ENCODE results near the gene CTNNA3. TPM values are rescaled to one million over a fixed set of nuclear protein-coding genes. Genes with fewer than 3 reads are reported as not detected.

Gene CTNNA3
- total and polyA plus RNA-seq, 2 donors (not counting 1 experiment from before 2014, with no cell fraction given) = not detected

DNA sequence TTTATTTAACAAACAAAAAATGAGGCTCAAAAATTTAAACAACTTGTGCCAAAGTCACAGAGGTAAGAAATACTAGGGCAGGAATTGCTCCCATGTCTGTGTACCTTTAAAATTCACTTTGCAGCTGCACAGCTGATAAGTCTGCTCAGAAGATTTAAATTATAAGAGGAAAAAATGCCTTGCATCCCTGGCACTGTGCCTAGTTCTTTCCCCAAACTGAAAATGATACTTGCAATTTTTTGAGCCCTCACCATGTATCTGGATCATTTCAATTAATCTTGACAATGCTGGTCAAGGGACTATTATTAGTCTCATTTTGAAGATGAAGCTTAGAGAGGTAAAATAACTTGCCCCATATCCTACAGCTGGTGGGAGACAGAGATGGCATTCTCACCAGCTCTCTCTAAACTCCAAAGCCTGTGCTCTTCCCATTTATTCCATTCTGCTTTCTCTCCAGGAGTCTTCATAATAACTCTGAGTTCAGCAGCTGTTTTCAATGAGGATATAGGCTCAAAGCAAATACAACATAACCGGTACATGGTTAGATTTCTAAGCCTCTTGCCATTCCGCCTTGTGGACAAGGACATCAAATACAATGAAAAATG, 1120.6 kb downstream of the CTNNA3 start:
- Histone ChIP-seq H3K4me3 (replicated peaks in 1 of 4; ENCODE audit: control extremely low read depth in 1 of 4, insufficient read depth in 1 of 4, low read depth in 3 of 4, low read length in 4 of 4) (no peak overlapping the region), H3K9ac (ENCODE audit: insufficient read depth, low read length) (no peak overlapping the region), H3K4me2 (ENCODE audit: extremely low read depth, insufficient read depth, low read length) (no peak overlapping the region), H3K36me3 (ENCODE audit: control insufficient read depth, insufficient read depth, low read length) (no peaks in the 10 kb centered on the region), H3K4me1 (ENCODE audit: control insufficient read depth, extremely low read depth, insufficient read depth, low read length) (no peaks in the 10 kb centered on the region), H3K27me3 (ENCODE audit: control insufficient read depth, insufficient read depth, low read length) (no peaks in the 10 kb centered on the region), H2AFZ (ENCODE audit: low read length) (no peak overlapping the region), H3K27ac (ENCODE audit: insufficient read depth, low read length) (no peak overlapping the region), H4K20me1 (ENCODE audit: control insufficient read depth, extremely low read depth, insufficient read depth, low read length) (no peaks in the 10 kb centered on the region), H3K79me2 (ENCODE audit: control insufficient read depth, insufficient read depth, low read length) (no peaks in the 10 kb centered on the region), H3K9me3 (ENCODE audit: control insufficient read depth, insufficient read depth, low read depth, low read length) (no peaks in the 10 kb centered on the region)
- TF ChIP-seq, protein P1, sequence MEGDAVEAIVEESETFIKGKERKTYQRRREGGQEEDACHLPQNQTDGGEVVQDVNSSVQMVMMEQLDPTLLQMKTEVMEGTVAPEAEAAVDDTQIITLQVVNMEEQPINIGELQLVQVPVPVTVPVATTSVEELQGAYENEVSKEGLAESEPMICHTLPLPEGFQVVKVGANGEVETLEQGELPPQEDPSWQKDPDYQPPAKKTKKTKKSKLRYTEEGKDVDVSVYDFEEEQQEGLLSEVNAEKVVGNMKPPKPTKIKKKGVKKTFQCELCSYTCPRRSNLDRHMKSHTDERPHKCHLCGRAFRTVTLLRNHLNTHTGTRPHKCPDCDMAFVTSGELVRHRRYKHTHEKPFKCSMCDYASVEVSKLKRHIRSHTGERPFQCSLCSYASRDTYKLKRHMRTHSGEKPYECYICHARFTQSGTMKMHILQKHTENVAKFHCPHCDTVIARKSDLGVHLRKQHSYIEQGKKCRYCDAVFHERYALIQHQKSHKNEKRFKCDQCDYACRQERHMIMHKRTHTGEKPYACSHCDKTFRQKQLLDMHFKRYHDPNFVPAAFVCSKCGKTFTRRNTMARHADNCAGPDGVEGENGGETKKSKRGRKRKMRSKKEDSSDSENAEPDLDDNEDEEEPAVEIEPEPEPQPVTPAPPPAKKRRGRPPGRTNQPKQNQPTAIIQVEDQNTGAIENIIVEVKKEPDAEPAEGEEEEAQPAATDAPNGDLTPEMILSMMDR (conservative IDR thresholded peaks at IDR 0.05 in 1 of 2, IDR thresholded peaks at IDR 0.05 in 1 of 2; ENCODE audit: low read depth in 1 of 2, low read length in 2 of 2) = no peak
- no peak for TF ChIP-seq EZH2 (IDR thresholded peaks at IDR 0.05; ENCODE audit: low read length, missing control alignments)
- DNase-seq (ENCODE audit: low read depth in 2 of 2) = no peak

DNA sequence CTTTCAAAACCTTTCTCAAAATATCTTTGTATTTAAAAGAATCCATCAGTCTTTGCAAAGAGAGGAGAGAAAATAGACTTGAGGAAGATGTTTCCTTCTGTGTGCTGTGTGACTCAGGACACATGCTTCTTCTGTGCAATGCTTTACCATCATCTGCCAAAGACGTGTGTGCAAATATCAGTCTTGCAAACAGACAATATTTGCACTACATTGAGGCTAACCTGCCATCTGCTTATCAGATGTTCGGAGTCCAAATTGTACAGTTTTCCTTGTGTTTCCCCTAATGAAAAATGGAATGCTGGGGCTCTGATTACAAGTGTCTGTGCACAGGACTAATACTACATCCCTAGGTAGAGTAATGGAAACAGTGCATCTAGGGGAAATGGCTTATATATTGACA, 1123.3 kb downstream of the CTNNA3 start:
- no peak overlapping the region for H3K4me2 ChIP-seq (ENCODE audit: extremely low read depth, insufficient read depth, low read length)
- H3K79me2 ChIP-seq (ENCODE audit: control insufficient read depth, insufficient read depth, low read length) = no peaks in the 10 kb centered on the region
- no peak for TF ChIP-seq EZH2 (IDR thresholded peaks at IDR 0.05; ENCODE audit: low read length, missing control alignments)
- H2AFZ ChIP-seq (ENCODE audit: low read length) = no peak overlapping the region
- H3K27ac ChIP-seq (ENCODE audit: insufficient read depth, low read length) = no peak overlapping the region
- H3K9me3 ChIP-seq (ENCODE audit: control insufficient read depth, insufficient read depth, low read depth, low read length) = no peaks in the 10 kb centered on the region
- H3K4me1 ChIP-seq (ENCODE audit: control insufficient read depth, extremely low read depth, insufficient read depth, low read length) = no peaks in the 10 kb centered on the region
- no peaks in the 10 kb centered on the region for H4K20me1 ChIP-seq (ENCODE audit: control insufficient read depth, extremely low read depth, insufficient read depth, low read length)
- no peak overlapping the region for H3K9ac ChIP-seq (ENCODE audit: insufficient read depth, low read length)
- no peak overlapping the region for H3K4me3 ChIP-seq (replicated peaks in 1 of 4; ENCODE audit: control extremely low read depth in 1 of 4, insufficient read depth in 1 of 4, low read depth in 3 of 4, low read length in 4 of 4)
- H3K36me3 ChIP-seq (ENCODE audit: control insufficient read depth, insufficient read depth, low read length) = no peaks in the 10 kb centered on the region
- no peaks in the 10 kb centered on the region for H3K27me3 ChIP-seq (ENCODE audit: control insufficient read depth, insufficient read depth, low read length)
- no peak for DNase-seq (ENCODE audit: low read depth in 2 of 2)

DNA sequence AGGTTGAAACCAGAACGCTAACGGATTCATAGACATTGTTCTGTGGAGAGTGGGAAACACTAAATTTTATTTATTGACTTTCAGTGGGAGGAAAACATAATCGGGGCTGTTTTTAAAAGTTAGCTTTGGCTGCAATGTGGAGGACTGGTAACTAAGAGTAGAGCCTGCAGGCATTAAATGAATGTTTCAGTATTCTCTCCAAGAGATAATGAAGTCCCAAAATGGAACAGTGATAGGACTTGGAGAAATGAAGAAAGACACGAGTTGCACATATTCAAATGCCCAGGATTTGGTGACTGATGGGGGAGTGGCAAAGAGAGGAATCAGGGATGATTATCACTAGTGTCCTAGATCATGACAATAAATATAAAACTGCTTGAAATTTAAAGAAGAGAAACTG, 1130.0 kb downstream of the CTNNA3 start:
- no peaks in the 10 kb centered on the region for H4K20me1 ChIP-seq (ENCODE audit: control insufficient read depth, extremely low read depth, insufficient read depth, low read length)
- H3K27ac ChIP-seq (ENCODE audit: insufficient read depth, low read length) = no peak overlapping the region
- DNase-seq (ENCODE audit: low read depth in 2 of 2) = no peak
- no peaks in the 10 kb centered on the region for H3K4me1 ChIP-seq (ENCODE audit: control insufficient read depth, extremely low read depth, insufficient read depth, low read length)
- no peaks in the 10 kb centered on the region for H3K36me3 ChIP-seq (ENCODE audit: control insufficient read depth, insufficient read depth, low read length)
- H3K9ac ChIP-seq (ENCODE audit: insufficient read depth, low read length) = no peak overlapping the region
- no peaks in the 10 kb centered on the region for H3K9me3 ChIP-seq (ENCODE audit: control insufficient read depth, insufficient read depth, low read depth, low read length)
- H3K27me3 ChIP-seq (ENCODE audit: control insufficient read depth, insufficient read depth, low read length) = no peaks in the 10 kb centered on the region
- H3K4me2 ChIP-seq (ENCODE audit: extremely low read depth, insufficient read depth, low read length) = no peak overlapping the region
- H2AFZ ChIP-seq (ENCODE audit: low read length) = no peak overlapping the region
- no peak overlapping the region for H3K4me3 ChIP-seq (replicated peaks in 1 of 4; ENCODE audit: control extremely low read depth in 1 of 4, insufficient read depth in 1 of 4, low read depth in 3 of 4, low read length in 4 of 4)
- TF ChIP-seq EZH2 (IDR thresholded peaks at IDR 0.05; ENCODE audit: low read length, missing control alignments) = no peak
- TF ChIP-seq, protein P1 (conservative IDR thresholded peaks at IDR 0.05 in 1 of 2, IDR thresholded peaks at IDR 0.05 in 1 of 2; ENCODE audit: low read depth in 1 of 2, low read length in 2 of 2) = no peak
- H3K79me2 ChIP-seq (ENCODE audit: control insufficient read depth, insufficient read depth, low read length) = no peaks in the 10 kb centered on the region
